Osteoblast (primary cell): ENCODE results near the gene ARHGEF4. TPM values are rescaled to one million over a fixed set of nuclear protein-coding genes. Genes with fewer than 3 reads are reported as not detected.
A peak's percentile ranks its signal among the peaks of the same experiment; 100 is the strongest.

Experiments
- DNase-seq: peaks from one replicate; pipeline ENCODE4 v3.0.0; 2011; ENCODE audit warnings: low spot score, mixed read lengths; ENCODE audit not compliant: insufficient read length; ENCODE audit errors: missing footprints
- H2AFZ ChIP-seq: 2 replicates; pipeline ENCODE4 v1.6.0; 2011; ENCODE audit warnings: mild to moderate bottlenecking, low read length
- H3K27ac ChIP-seq: 2 replicates; pipeline ENCODE4 v1.5.1; 2011; ENCODE audit warnings: mild to moderate bottlenecking, low read depth, low read length, moderate library complexity
- H3K27me3 ChIP-seq: 2 replicates; pipeline ENCODE4 v1.6.0; 2012; ENCODE audit warnings: mild to moderate bottlenecking, control low read depth, inconsistent platforms, low read length, moderate library complexity; ENCODE audit not compliant: insufficient read depth
- H3K36me3 ChIP-seq: 2 replicates; pipeline ENCODE4 v1.5.1; 2011; ENCODE audit warnings: mild to moderate bottlenecking, low read length, control low read depth, moderate library complexity; ENCODE audit not compliant: insufficient read depth
- H3K4me1 ChIP-seq: 2 replicates; pipeline ENCODE4 v1.5.1; 2011; ENCODE audit warnings: mild to moderate bottlenecking, low read length, control low read depth, moderate library complexity; ENCODE audit not compliant: insufficient read depth
- H3K4me2 ChIP-seq: 2 replicates; pipeline ENCODE4 v1.6.0; 2011; ENCODE audit warnings: mild to moderate bottlenecking, low read length; ENCODE audit not compliant: insufficient read depth
- H3K4me3 ChIP-seq: fragments of 200-600 bp; sonication (generic); 3 replicates; pipeline ENCODE4 v1.5.1; 2012; ENCODE audit warnings: mild to moderate bottlenecking, low read length, inconsistent platforms; ENCODE audit not compliant: insufficient read depth
- H3K79me2 ChIP-seq: 2 replicates; pipeline ENCODE4 v1.6.0; 2012; ENCODE audit warnings: mild to moderate bottlenecking, low read length, control low read depth, inconsistent platforms; ENCODE audit not compliant: insufficient read depth
- H3K9me3 ChIP-seq: 2 replicates; pipeline ENCODE4 v1.5.1; 2011; ENCODE audit warnings: low read depth, low read length, control low read depth
- H4K20me1 ChIP-seq: 2 replicates; pipeline ENCODE4 v1.6.0; 2012; ENCODE audit warnings: mild to moderate bottlenecking, low read length, control low read depth; ENCODE audit not compliant: insufficient read depth
- CTCF ChIP-seq: IDR thresholded peaks from 2 replicates; pipeline ENCODE4 v1.5.1; 2011; ENCODE audit warnings: mild to moderate bottlenecking, low read depth, low read length, moderate library complexity; ENCODE audit errors: extremely low read depth
- total RNA-seq: library from RNA; depleted of rRNA; stranded (reverse); fragments of >200 nt; gene quantifications from 2 replicates; pipeline ENCODE4 v1.2.3, GENCODE V29; 2012

The ARHGEF4 gene
- total RNA-seq, 1 donor: 3.6 TPM

- H3K4me3 ChIP-seq: no peak overlapping the region
- H3K79me2 ChIP-seq: no peaks in the 10 kb centered on the region
- H3K27me3 ChIP-seq: peaks cover 7% of the 10 kb centered on the region
- H3K4me2 ChIP-seq: no peak overlapping the region
- no peak overlapping the region for H2AFZ ChIP-seq
- no peak for TF ChIP-seq CTCF
- no peak overlapping the region for H3K27ac ChIP-seq
- DNase-seq: no peak
- H4K20me1 ChIP-seq: no peaks in the 10 kb centered on the region
- no peaks in the 10 kb centered on the region for H3K9me3 ChIP-seq
- no peaks in the 10 kb centered on the region for H3K4me1 ChIP-seq
- no peaks in the 10 kb centered on the region for H3K36me3 ChIP-seq
Observed at GRCh38 chr2:130913891-130914290, 77.2 kb downstream of the ARHGEF4 start.

DNA sequence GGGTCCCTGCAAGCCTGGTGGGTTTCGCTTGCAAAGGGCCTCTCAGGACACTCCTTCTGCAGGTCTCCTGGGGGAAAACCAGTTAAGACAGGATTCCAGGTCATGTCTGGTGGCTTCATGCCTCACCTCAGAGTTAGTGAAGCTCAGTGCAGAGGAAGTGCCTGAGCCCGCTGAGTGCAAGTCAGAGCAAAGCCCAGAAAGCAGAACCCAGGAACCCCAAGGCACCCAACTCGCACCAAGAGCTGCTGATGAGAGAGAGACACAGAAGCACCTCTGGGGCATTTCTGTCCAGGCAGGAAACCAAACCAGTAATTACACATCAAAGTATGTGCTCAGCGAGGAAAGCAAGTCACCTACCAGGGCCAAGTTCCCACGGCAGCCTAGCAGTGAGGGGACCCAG is 78.4 kb downstream of the ARHGEF4 start:
- H3K27me3 ChIP-seq: peaks cover 7% of the 10 kb centered on the region

GRCh38 chr2:130915595-130916437 is 79.1 kb downstream of the ARHGEF4 start:
- Histone ChIP-seq H4K20me1 (no peaks in the 10 kb centered on the region), H3K9me3 (no peaks in the 10 kb centered on the region), H3K27ac (no peak overlapping the region), H3K27me3 (peaks cover 7% of the 10 kb centered on the region), H2AFZ (no peak overlapping the region), H3K4me3 (no peak overlapping the region), H3K36me3 (no peaks in the 10 kb centered on the region), H3K4me2 (no peak overlapping the region), H3K79me2 (no peaks in the 10 kb centered on the region), H3K4me1 (no peaks in the 10 kb centered on the region)
- TF ChIP-seq CTCF: no peak
- peak; percentile 87 for DNase-seq

More for the DNA sequence above, 78.4 kb downstream of the ARHGEF4 start:
- DNase-seq: no peak
- H3K4me1 ChIP-seq: no peaks in the 10 kb centered on the region
- H3K27ac ChIP-seq: no peak overlapping the region
- H4K20me1 ChIP-seq: no peaks in the 10 kb centered on the region
- no peaks in the 10 kb centered on the region for H3K9me3 ChIP-seq
- no peaks in the 10 kb centered on the region for H3K79me2 ChIP-seq
- no peak overlapping the region for H3K4me2 ChIP-seq
- H3K4me3 ChIP-seq: no peak overlapping the region
- no peak for TF ChIP-seq CTCF
- no peak overlapping the region for H2AFZ ChIP-seq
- no peaks in the 10 kb centered on the region for H3K36me3 ChIP-seq

DNA sequence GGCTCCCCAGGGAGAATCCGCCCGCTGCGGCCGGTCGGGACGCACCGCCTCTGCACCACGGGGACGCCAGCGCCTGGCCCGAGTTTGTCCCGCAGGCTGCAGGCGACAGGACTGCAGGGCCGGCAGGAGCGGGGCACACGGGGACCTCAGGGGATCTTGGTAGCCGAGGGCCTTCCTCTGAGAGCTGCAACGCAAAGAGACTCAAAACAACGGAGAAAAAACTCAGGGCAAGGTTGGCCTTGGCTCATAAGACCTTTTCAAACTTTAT is 79.7 kb downstream of the ARHGEF4 start:
- TF ChIP-seq CTCF: no peak

More for the DNA sequence above, 79.7 kb downstream of the ARHGEF4 start:
- Histone ChIP-seq H3K27me3 (peaks cover 7% of the 10 kb centered on the region), H3K4me1 (no peaks in the 10 kb centered on the region), H4K20me1 (no peaks in the 10 kb centered on the region), H3K36me3 (no peaks in the 10 kb centered on the region), H2AFZ (no peak overlapping the region), H3K9me3 (no peaks in the 10 kb centered on the region), H3K4me2 (no peak overlapping the region), H3K27ac (no peak overlapping the region), H3K4me3 (no peak overlapping the region), H3K79me2 (no peaks in the 10 kb centered on the region)
- DNase-seq: peak; percentile 71
